ENCODE measurements around the gene AP4B1.
"Not testable (repeated sequence)": the region's sequence is repeated elsewhere in the genome, so short reads cannot be mapped to it uniquely, and the experiment has no call there.

AP4B1 gene

DNA sequence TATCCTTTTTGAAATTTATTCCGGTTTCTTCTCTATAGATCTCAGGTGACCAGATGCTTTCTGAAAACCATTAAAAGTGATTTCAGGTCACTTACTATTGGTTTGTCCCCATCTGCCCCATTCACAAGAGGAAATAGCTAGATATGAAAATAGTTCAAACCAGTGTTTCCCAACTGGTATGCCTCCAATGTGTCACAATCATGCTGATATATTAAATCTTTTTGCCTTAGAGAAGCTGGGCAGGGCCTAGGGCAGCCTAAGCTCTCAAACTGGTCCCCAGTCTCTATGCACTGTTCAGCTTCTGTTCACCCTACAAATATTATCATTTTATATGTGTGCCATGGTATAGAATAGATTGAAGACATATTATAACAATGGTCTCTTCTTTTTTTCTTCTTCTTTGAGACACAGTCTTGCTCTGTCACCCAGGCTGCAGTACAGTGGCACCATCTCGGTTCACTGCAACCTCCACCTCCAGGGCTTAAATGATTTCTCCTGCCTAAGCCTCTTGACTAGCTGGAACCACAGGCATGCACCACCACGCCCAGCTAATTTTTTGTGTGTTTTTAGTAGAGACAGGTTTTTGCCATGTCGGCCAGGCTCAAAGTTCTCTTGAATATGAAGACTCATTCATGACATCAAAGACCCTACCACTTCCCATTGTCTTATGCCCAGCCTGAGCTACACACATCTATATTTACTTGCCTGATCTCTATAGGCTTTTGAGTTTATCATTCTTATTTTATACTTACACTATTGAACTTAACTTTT, 48.8 kb downstream of the AP4B1 start:
- DNase-seq, result no peak

DNA sequence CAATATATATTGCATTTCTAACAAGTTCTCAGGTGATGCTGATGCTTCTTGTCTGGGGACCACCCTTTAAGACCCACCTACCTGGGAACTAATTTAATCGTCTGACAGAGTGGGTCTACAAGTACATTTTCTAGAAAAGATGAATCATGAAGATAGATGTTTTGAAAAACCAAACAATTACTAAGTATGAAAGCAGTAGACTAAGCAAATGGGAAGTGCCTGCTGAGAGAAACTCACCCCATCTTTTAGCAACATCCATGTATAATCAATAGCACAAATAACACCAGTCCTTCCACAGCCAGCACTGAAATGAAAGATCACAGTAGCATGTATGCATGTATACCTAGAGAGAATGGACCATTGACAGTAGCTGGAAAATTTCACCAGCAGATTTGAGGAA, 50.4 kb downstream of the AP4B1 start:
- DNase-seq, result no peak

DNA sequence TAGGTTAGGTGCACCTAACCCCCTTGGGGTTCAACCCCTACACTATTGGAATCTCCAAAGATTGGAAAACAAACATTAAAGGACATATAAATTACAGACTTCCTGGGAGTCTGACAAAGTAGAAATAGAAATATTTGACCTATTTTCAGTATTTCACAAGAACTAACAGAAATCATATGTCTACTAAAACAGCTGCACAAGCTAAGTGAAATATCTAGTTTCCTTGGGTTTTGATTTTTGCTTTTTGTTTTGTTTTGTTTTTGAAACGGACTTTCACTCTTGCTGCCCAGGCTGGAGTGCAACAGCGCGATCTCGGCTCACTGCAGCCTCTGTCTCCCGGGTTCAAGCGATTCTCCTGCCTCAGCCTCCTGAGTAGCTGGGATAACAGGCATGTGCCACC, 51.9 kb downstream of the AP4B1 start:
- not testable (repeated sequence) for DNase-seq

DNA sequence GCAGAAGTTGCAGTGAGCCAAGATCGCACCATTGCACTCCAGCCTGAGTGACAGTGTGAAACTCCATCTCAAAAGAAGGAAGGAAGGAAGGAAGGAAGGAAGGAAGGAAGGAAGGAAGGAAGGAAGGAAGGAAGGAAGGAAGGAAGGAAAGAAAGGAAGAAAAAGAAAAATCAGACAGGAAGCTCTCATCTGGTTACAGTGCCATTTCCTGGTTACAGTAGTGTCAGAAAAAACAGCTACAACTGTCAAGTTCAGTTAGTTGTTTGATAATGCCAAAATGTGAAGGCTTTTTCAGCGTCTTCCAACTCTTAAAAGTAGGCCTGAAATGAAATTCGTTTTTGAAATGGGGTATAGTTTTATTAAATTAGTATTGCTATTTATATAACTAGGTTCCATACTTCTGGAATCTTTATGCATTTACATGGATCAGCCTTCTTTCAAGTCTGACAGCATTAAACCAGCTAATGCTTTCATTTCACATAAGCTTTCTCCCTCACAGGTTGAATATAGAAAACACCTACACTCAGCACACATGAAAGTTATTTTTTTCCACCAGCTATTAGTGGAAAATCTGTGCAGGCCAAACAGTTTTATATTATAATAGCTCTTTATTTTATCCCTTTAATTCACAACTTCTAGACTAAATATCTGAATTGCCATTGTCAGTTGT, 54.3 kb downstream of the AP4B1 start:
- DNase-seq, result no peak

DNA sequence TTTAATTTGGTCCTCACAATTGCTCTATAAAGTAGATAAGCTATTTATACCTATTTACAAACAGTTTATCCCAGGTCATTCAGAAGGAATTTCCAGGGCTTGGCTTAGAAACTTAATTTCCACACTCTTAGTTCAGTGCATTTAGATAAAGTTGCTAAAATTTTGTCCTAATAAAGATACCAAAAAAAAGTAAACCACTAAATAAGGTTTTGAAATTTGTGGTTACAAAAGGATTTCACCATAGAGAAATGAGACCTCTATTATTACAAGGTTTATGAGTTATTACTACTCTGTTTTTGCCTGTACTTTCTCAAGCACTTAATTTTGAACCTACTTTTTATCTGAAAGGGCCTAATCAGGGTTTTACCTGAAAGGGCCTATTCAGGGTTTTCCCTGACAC, 55.5 kb downstream of the AP4B1 start:
- no peak for DNase-seq

DNA sequence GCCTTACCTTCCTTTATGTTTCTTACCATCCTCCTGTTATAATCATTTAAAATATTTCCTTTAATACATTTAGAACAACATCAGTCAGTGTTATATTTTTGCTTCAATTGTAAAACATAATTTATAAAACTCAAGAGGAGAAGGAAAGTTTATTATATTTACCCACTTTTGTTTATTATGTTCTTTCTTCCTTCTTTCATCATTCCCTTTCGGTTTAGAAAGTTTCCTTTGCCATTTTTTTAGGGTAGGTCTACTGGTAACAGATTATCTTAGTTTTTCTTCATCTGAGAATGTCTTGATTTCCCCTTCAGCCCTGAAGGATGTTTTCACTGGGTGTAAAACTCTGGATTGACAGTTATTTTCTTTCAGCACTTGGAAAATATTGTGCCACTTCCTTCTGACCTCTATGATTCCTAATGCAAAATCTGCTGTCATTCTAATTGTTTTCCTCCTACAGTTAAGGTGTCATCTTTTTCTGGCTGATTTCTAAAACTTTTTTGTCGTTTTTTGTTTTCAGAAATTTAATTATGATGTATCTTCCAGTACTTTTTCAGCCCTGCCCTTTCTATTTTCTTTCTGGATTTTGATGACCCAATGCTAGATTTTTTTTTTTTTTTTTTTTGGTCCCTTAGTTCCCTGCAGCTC, 58.1 kb downstream of the AP4B1 start:
- DNase-seq, result no peak
